ENCODE results near the gene ABCC5. TPM values are rescaled to one million over a fixed set of nuclear protein-coding genes. Genes with fewer than 3 reads are reported as not detected.

ABCC5 gene
- total RNA-seq, 1 experiment from 2014 or later = 37.6 TPM

DNA sequence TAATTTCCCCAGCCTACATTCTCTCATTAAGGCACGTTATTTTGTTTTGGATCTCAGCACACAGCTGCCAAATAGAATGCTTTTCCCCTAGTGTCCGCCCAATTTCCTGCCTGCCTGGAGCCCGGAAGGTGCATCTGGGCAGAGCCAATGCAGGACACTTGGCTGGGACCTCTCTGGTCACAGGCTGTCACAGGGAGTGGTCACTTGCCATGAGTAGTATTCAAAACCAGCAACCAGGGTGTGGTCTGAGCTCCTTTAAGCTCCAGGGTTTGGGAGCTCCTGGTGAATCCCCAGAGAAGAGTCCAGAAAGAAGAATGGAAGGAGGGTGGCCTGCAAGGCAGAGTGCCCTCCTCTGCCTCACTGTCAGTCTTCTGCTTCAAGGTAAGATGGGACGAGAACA lies 35.1 kb upstream of the ABCC5 start, which contains the start of gene HTR3C:
Gene HTR3C, plus strand, starts transcription at position 281 of the 400 bp plus-strand sequence. Its CDS starts 34 bp downstream, at position 315.
- H4K8ac ChIP-seq (replicated peaks; ENCODE audit: insufficient read length, low read depth, low read length) = no peak within 1 kb of the TSS
- no peak within 1 kb of the TSS for H3K27ac ChIP-seq (ENCODE audit: insufficient read length, low read depth, low read length)
- no peak within 1 kb of the TSS for H4K91ac ChIP-seq (ENCODE audit: insufficient read length, low read depth, low read length)
- H2BK5ac ChIP-seq (ENCODE audit: insufficient read length, low read length) = no peak within 1 kb of the TSS
- H3K79me2 ChIP-seq (ENCODE audit: insufficient read depth, low read length) = no peaks in the 10 kb centered on the region
- no peak within 1 kb of the TSS for H3K4ac ChIP-seq (ENCODE audit: low read depth, low read length)
- no peak within 1 kb of the TSS for H3K23ac ChIP-seq (ENCODE audit: insufficient read length, low read depth, low read length)
- H2AFZ ChIP-seq (ENCODE audit: low read length) = no peak within 1 kb of the TSS
- no peak within 1 kb of the TSS for H4K5ac ChIP-seq (ENCODE audit: insufficient read length, low read depth, low read length)
- no CpG with 5 or more reads among the region's 4 CpGs for WGBS (ENCODE audit: extremely low coverage, insufficient read length, low lambda C conversion rate)
- H2BK15ac ChIP-seq (ENCODE audit: low read depth, low read length) = no peak within 1 kb of the TSS
- no peak within 1 kb of the TSS for H3T11ph ChIP-seq (ENCODE audit: low read length)
- no peak within 1 kb of the TSS for H3K56ac ChIP-seq (ENCODE audit: insufficient read length, low read depth, low read length)
- H3K9me3 Mint-ChIP-seq = no peaks in the 10 kb centered on the region; a peak in 1 of 5 replicates
- no peak within 1 kb of the TSS for H3K18ac ChIP-seq (ENCODE audit: insufficient read length, low read depth, low read length)
- peak within 1 kb of the TSS in 1 of 3 experiments; percentile 30; a peak in 1 of 7 replicates for H3K27ac Mint-ChIP-seq
- no peak within 1 kb of the TSS for H3K9ac ChIP-seq (ENCODE audit: extremely low read depth, insufficient read length, low read length)
- DNase-seq = no peak
- H3K36me3 Mint-ChIP-seq (ENCODE audit: insufficient read depth in 1 of 3, low read depth in 3 of 3) = no peaks in the 10 kb centered on the region; a peak in 1 of 7 replicates
- H3K4me1 Mint-ChIP-seq = no peaks in the 10 kb centered on the region
- TF ChIP-seq, protein P1, sequence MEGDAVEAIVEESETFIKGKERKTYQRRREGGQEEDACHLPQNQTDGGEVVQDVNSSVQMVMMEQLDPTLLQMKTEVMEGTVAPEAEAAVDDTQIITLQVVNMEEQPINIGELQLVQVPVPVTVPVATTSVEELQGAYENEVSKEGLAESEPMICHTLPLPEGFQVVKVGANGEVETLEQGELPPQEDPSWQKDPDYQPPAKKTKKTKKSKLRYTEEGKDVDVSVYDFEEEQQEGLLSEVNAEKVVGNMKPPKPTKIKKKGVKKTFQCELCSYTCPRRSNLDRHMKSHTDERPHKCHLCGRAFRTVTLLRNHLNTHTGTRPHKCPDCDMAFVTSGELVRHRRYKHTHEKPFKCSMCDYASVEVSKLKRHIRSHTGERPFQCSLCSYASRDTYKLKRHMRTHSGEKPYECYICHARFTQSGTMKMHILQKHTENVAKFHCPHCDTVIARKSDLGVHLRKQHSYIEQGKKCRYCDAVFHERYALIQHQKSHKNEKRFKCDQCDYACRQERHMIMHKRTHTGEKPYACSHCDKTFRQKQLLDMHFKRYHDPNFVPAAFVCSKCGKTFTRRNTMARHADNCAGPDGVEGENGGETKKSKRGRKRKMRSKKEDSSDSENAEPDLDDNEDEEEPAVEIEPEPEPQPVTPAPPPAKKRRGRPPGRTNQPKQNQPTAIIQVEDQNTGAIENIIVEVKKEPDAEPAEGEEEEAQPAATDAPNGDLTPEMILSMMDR (conservative IDR thresholded peaks at IDR 0.05) = no peak
- H3K23me2 ChIP-seq (ENCODE audit: insufficient read length, low read depth, low read length, poor library complexity, severe bottlenecking) = no peaks in the 10 kb centered on the region
- H3K14ac ChIP-seq (ENCODE audit: insufficient read depth, low read length) = no peak within 1 kb of the TSS
- no peak within 1 kb of the TSS for H2BK12ac ChIP-seq (ENCODE audit: insufficient read length, low read depth, low read length)
- H3K27me3 ChIP-seq (ENCODE audit: insufficient read depth, low read length) = no peaks in the 10 kb centered on the region
- no peak within 1 kb of the TSS for H2BK120ac ChIP-seq (ENCODE audit: low read depth, low read length, poor library complexity, severe bottlenecking)
- H3K4me2 ChIP-seq (ENCODE audit: insufficient read depth, insufficient read length, low read length) = no peak within 1 kb of the TSS
- no peak within 1 kb of the TSS for H2AK5ac ChIP-seq (ENCODE audit: insufficient read length, low read length)
- no peaks in the 10 kb centered on the region for H3K9me3 ChIP-seq (ENCODE audit: control insufficient read depth, low read depth, low read length)
- H3K4me1 ChIP-seq (ENCODE audit: insufficient read depth, low read length) = no peaks in the 10 kb centered on the region
- peaks cover 6% of the 10 kb centered on the region for H3K27me3 Mint-ChIP-seq (ENCODE audit: low read depth)
- H3K79me1 ChIP-seq (ENCODE audit: insufficient read depth, low read depth, low read length, poor library complexity, severe bottlenecking) = no peaks in the 10 kb centered on the region
- no peaks in the 10 kb centered on the region for H4K20me1 ChIP-seq (ENCODE audit: control insufficient read depth, insufficient read depth, insufficient read length)
- no peak within 1 kb of the TSS for H2BK20ac ChIP-seq (ENCODE audit: low read depth, low read length, poor library complexity, severe bottlenecking)
- no peak within 1 kb of the TSS for H3K4me3 Mint-ChIP-seq
